GM19025 (cell line): Measurements from ENCODE around the gene IL4R.
A peak's percentile ranks its signal among the peaks of the same experiment; 100 is the strongest.
"Not testable (repeated sequence)": the region's sequence is repeated elsewhere in the genome, so short reads cannot be mapped to it uniquely, and the experiment has no call there.

Source experiments
- ATAC-seq: cut with Tn5 transposase; IDR thresholded peaks from one replicate; pipeline ENCODE4 v1.9.1; 2021; ENCODE audit warnings: mild to moderate bottlenecking, low read depth, moderate library complexity; ENCODE audit not compliant: unreplicated experiment

IL4R gene

DNA sequence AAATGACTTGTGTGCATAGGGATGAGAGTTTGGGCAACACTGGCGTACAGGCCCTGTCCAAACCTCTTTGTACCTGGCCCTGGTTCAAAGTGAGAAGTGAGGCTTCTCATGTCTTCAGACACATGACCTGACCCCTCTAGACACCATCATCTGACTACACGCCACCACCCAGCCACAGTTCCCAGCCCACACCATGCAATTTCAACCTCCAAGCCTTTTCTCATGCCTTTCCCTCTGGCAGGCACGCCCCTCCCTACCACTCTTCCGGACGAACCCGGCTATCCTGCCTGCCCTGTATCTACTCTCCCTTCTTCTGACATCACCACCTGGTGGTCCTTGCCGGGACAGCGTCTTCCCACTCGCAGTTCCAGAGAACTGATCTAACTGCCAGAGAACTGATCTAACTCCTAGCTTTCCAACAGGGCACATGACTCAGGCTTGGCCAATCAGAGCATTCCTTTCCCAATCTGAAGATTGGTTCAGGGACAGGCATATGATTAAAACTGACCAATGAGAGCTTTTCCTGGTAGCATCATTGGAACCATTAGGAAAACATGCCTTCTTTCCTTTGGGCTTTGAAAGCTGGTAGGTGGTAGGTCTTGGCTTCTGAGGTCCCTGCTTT, 61.1 kb downstream of the IL4R start:
- peak; percentile 39 for ATAC-seq

DNA sequence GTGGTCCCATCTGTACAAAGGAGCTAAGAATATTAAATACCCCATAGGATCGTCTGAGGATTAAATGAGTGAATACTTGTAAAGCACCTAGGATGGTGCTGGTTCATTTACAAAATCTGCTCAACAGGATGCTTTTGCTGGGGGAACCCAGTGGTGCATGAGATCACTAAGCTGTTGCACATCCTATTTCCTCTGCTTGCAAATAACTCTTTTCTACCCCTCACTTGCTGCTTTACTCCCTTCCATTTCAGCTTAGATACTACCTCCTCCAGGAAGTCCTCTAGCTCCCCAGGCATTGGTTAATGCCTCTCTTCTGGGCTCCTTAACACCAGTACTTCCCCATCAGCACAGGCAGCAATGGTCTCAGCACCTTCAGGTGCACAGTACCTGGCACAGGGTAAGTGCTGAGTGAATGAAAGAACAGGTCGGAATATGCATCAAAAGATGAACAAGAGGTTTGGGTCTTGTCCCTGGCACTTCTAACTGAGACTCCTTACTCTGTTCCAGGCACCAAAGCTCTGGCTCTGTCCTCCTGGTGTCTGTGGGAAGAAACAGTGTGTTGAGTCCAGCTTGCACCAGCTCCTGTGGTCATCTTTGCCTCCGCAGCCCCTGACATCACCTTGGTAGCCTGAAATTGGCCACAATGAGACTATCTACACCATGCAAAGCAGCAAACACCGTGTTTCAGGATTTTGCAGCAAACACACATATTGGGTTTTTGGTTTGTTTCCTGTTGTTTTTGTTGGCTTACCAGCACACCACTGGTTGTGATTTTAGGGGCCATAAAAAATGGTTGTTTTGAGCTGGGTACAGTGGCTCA, 64.1 kb downstream of the IL4R start:
- no peak for ATAC-seq

DNA sequence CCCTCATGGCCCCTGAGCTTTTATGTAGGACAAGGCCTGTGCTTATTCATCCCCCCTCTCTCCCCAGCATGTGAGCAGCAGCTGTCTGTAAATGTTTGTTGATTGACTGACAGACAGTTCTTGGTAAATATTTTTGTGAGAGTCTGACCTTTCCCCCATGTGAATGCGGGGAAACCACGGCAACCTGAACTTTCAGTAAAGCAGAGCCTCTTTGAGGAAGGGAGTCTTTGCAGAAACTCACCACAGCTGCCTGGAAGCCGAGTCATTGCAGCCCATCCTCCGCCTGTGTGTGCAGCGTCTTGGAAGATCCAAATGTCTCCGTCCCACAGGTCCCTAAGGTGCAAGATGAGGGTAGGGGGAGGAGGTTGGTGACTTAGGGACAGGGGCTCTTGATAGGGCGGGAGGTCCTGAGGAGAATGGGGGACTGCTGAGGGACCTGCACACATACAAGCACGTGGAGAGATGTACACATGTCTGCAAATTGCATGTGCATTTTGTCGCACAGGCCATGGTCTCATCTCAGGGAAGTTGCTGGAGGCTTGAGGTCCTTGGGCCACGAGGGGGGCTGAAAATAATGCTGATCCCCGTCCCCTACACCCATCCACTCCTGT, 65.2 kb downstream of the IL4R start:
- ATAC-seq: no peak

DNA sequence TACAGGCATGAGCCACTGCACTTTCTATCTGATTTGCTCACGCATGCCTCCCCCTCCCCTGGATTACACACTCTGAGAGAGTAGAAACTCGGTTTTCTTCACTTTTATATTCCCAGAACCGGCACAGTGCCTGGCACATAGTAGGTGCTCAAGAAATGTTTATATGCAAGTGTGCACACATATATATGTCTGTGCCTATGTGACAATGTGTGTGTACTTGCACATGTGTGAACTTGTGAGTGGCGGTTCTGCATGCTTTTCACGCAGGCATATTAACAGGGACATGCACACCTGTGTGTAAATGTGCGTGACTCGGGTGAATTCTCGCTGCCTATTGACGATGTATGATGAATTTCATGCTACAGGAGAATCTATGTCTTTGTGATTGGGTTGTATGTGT, 66.1 kb downstream of the IL4R start:
- no peak for ATAC-seq

DNA sequence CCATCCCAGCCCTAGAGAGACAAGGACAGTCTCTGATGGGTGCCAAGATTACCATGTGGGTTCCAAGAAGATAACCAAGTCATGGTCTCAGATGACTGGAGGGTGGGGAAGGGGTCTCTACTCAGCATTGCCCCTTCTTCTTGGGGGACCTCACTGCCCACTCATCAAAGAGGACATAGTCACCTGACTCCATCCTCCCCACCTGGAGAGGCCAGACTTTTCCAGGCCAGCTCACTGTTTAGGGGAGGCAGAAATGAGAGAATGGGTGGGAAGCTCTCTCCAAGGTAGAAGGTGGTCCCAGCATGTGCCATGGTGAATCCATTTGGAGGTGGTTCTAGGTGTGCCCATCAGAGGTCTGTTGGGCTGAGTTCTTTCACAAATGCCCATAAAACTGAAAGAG, 67.5 kb downstream of the IL4R start:
- no peak for ATAC-seq

DNA sequence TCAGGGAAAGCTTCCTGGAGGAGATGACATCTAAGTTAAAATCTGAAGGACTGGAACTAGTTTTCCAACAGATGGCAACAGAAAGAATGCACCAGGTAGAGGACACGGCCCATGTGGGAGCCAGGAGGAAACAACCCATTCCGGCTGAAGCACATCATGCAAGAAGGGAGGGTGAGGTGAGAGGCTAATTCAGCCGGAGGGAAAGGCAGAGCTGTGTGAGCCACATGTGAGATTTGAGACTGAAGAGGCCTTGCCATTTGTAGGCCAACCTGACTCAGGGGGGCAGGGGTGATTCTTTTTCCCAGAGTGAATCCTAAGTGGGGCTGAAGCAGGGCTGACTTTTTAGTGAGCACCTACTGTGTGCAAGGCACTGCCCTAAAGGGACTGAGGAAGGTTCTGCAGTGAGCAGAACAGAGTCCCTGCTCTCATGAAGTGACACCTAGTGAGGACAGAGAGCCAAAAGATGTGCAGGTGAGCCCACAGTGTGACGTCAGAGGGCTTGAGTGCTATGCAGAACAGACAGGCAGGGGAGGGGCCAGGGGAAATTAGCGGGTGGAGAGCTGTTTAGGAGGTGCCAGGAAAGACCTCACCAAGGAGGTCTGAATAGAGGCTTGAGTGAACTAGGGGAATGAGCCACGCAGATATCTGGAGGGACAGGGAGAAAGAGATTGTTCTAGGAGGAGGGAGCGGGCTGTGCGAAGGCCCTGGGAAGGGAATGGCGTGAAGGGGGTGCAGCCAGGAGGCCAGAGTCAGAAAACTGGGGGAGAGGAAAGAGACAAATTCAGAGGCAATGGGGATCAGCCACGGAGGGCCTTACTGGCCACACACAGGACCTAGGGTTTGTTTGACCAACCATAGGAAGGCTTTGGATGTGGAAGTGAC, 68.4 kb downstream of the IL4R start:
- no peak for ATAC-seq

DNA sequence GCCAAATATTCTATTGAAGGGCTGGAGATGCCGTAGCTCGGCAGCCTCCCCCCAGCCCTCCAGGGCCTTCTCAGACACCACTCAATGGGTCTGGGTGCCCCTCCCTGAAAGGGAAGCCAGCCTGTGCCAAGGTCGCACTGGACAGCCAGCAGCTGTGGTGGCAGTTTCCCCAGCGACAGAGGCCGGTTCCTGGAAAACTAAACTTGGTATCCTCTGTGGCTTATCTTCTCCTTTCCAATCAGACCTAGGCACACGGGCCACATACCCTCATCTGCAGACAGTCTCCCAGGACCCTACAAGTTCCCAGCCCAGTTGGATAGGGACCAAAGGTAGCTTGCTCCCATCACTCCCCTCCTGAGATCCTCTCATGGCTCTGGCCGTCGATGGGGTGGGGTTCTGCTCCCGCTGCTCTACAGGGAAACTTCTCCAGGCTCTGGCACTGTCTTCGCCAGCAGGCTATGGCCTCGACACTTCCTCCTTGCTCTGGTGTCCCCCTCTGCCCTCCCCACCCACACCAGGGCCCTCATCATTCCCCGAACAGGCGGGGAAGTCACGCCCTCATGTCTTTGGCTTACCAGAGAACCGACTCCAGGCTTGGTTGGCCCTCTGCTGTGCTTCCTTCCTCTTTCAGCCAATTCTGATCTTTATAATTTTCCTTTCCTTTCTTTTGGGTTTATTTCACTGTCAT, 69.9 kb downstream of the IL4R start:
- no peak for ATAC-seq

DNA sequence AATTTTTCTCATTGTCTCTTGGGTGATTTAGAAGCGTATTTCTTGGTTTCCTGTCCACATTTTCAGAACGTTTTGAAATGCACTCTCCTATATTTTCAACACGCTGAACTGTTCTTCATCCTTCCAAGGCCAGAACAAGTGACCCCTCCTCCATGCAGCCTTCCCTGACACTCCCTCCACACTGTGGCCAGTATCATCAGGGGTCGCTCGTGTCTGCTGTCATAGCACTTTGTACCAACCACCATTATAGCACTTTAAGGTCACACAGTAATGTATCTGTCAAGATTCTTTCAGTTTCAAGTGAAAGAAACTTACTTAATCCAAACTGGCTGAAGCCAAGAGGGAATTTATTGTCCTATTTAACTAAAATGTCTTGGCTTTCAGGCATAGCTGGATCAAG, 70.7 kb downstream of the IL4R start:
- ATAC-seq: no peak

DNA sequence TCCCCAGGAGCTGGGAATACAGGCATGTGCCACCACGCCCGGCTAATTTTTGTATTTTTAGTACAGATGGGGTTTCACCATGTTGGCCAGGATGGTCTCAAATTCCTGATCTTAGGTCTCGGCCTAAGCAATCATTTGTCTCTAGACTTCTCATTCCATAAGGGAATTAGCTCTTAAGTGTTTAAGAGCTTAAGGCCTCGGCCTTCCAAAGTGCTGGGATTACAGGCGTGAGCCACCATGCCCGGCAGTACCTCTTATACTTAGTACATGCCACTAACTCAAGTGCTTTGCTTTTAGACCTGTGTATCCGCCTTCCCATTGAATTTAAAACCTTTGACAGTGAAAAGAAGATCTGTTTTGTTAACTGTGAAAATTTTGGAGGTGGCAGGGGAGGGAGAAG, 71.6 kb downstream of the IL4R start:
- ATAC-seq: no peak

DNA sequence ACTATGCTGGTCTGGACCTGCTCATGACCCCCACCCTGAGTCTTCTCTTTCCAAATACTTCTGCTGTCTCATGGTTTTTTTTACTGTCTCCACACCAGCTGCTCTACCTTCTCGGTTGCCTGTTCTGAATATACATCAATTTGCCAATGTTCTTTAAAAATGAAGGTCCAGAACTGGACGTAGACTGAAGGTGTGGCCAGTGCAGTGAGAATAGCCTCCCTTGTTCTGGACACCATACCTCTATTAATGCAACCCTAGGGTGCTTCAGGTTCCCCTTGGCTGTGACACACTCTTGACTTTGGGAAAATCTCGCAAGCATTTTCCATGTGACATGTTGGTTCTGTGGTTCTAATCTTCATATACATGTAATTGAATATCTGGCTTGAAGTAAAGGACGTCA, 72.9 kb downstream of the IL4R start:
- no peak for ATAC-seq

DNA sequence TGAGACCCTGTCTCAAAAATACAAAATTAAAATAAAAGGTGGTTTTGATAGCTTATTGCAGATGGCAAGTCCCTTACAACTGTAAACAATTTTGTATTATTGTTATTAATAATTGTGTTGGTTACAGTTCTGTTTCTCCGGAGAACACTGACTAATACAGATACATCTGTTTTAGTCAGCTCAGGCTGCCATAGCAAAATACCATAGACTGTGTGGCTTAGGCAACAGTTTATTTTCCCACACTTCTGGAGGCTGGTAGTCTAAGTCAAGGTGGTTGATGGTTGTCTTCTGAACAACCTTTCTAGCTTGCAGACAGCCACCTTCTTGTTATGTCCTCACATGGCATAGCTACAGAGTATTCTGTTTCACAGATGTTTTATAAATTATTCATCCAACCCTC, 74.0 kb downstream of the IL4R start:
- ATAC-seq: peak; percentile 76

DNA sequence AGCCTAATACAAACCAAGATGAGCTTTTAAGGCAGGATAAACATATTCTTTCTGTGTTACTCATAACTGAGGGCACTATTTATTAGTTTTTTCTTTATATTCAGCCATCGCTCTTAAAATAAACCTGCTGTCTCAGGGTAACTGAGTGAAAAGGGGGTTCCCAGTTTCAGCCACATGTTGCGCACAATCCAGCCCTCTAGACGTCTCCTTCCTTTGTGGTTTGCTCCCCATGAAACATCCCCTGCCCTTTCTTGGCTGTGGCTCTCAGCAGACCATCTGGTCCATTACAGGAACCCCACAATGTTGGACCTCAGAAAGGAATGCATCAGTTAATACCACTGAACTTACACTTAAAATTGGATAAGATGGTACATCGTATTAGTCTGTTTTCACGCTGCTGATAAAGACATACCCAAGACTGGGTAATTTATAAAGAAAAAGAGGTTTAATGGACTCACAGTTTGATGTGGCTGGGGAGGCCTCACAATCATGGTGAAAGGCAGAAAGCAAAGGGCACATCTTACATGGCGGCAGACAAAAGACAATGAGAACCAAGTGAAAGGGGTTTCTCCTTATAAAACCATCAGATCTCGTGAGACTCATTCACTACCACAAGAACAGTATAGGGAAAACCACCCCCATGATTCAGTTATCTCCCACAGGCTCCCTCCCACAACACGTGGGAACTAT, 75.6 kb downstream of the IL4R start:
- no peak for ATAC-seq

DNA sequence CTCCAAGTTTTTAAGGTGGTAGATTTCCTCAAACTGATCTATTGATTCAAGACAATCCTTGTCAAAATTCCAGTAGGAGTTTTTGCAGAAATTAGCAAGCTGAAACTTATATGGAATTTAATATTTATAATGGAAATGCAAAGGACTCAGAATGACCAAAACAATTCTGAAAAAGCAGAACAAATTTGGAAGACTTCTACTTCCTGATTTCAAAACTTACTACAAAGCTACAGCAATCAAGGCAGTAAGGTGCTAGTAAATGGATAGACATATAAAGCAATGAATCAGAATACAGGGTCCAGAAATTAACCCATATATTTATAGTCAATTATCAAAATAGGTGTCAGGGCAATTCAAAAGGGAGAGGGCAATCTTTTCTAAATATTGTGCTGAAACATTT, 76.4 kb downstream of the IL4R start:
- ATAC-seq: no peak

DNA sequence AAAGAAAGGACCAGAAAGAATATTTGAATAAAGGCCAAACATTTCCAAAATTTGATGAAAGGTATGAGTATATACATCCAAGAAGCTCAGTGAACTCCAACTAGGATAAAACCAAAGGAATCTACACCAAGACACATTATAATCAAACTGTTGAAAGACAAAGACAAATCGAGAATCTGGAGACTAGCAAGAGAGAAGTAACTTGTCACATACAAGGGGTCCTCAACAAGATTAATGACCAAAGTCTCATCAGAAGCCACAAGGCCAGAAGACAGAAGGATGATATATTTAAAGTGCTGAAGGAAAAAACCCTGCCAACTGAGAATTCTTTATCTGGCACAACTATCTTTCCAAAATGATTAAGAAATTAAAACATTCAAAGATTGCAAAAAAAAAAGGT, 78.9 kb downstream of the IL4R start:
- ATAC-seq: no peak

DNA sequence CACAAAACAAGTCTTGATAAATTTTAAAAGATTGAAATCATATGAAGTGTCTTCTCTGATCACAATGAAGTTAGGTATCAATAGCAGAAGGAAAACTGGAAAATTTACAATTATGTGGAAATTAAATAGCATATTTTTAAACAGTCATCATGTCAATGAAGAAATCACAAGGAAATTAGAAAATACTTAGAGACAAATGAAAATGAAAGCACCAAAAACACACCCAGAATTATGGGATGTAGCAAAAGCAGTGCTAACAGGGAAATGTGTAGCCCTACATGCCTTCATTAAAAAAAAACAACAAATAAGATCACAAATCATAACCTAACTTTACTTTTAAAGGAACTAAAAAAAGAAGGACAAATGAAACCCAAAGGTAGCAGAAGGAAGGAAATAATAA, 80.7 kb downstream of the IL4R start:
- ATAC-seq: no peak

DNA sequence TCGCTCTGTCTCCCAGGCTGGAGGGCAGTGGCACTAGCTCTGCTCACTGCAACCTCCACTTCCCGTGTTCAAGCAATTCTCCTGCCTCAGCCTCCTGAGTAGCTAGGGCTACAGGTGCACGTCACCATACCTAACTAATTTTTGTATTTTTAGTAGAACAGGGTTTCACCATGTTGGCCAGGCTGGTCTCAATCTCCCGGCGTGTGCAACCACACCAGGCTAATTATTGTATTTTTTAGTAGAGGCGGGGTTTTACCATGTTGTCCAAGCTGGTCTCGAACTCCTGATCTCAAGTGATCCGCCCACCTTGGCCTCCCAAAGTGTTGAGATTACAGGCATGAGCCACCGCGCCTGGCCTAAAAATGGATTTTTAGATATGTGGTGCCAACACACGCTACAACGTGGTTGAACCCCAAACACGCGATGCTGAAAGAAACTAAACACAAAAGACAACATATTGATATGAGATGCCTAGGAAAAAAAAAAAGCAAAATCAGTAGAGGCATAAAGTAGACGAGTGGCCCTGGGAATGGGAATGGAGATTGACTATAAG, 84.6 kb downstream of the IL4R start:
- ATAC-seq: not testable (repeated sequence)

DNA sequence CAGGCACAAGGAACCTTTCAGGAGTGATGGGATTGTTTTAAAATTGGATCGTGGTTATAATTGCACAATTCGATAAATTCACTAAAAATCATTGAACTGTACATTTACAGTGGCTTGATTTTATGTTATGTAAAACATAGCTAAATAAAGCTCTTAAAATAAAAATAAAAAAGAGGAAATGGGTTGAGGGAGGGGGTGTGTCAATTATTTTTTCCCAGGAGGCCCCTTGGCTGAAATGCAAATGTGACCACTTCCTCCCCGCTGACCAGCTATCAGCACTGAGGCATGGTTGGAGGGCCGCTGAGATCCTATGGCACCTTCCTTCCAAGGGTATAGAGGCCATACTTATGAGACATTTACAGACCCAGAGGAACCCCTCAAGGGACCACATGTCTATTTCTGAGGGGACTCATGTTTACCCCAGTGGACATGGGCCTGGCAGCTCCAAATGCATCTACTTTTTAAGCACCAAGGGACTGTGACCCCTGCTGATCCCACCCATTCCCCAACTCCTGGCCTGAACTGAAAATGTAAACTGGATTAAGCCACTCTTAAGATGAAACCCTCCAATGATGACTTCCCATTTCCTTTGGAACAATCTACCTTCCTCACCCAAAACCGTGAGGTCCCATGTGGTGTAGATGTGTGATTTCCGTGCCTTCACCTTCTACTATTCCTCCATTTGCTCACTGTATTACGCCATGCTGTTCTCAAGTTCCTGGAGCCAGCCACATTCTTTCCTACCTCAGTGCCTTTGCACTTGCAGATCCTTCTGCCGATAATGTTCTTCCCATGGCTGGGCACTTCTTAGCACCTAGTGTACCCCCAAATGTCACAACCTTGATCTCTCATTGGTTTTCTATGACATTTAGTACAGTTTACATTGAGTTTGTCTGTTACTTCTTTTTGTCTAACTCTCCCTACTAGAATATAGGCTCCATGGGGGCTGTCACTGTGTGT, 85.4 kb downstream of the IL4R start:
- ATAC-seq: no peak

DNA sequence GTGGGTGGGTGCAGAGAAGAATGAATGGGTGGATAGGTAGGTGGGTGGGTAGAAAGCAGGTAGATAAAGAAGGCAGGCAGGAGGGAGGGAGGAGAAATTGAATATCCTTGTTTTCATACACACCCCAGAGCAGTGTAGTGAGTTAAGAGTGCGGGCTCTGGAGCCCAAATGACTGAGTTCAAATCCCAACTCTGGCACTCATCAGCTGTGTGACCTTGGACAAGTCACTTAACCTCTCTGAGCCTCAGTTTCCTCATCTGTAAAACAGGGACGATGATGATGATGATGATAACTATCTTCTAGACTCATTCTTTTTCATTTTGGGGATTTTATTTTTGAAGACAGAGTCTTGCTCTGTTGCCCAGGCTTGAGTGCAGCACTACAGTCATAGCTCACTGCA, 86.2 kb downstream of the IL4R start:
- no peak for ATAC-seq
